NCI-H345 treated with DMSO at 0.1 percent for 48 hours (cell line): ENCODE data around the gene CD81.
A peak's percentile ranks its signal among the peaks of the same experiment; 100 is the strongest.

Experiments used
- DNase-seq: peaks from one replicate; lab custom pipeline; 2025; ENCODE audit not compliant: unreplicated experiment; lab: John Stamatoyannopoulos, UW

Gene CD81

DNA sequence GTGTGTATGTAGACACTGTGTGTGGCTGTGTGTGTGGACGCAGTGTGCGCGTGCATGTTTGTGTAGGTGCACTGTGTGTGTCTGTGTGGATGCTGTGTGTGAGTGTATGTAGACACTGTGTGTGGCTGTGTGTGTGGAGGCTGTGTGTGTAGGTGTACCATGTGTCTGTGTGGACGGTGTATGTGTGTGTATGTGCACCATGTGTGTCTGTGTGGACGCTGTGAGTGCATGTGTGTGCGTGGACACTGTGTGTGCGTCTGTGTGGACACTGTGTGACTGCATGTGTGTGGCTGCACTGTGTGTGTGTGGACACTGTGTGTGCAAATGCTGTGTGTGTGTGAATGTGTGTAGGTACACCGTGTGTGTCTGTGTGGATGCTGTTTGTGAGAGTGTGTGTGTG lies 56.9 kb downstream of the CD81 start:
- no peak for DNase-seq

DNA sequence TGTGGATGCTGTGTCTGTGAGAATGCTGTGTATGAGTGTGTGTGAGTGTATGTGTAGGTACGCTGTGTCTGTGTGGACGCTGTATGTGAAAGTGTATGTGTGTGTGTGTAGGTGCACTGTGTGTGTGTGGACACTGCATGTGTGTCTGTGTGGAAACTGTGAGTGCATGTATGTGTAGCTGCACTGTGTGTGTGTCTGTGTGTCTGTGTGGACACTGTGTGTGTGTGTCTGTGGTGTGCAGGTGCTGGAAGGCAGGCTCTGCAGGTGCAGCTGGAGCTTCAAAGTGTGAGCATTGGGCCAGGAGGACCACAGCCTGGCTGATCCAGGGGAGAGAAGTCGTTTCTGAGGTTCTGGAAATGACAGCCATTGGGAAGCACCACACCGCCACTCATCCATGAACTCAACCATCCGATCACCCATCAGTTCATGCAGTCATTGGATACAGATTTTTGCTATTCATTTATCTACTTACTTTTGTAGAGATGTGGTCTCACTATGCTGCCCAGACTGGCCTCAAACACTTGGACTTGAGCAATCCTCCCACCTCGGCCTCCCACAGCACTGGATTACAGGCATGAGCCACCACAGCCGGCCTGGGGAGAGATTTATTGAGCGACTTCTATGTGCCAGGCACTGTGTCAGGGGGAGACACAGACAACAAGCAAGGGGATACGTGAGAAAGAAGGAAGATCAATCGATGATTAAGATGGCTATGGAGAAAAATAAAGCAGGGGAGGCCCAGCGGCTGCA lies 57.6 kb downstream of the CD81 start:
- no peak for DNase-seq

DNA sequence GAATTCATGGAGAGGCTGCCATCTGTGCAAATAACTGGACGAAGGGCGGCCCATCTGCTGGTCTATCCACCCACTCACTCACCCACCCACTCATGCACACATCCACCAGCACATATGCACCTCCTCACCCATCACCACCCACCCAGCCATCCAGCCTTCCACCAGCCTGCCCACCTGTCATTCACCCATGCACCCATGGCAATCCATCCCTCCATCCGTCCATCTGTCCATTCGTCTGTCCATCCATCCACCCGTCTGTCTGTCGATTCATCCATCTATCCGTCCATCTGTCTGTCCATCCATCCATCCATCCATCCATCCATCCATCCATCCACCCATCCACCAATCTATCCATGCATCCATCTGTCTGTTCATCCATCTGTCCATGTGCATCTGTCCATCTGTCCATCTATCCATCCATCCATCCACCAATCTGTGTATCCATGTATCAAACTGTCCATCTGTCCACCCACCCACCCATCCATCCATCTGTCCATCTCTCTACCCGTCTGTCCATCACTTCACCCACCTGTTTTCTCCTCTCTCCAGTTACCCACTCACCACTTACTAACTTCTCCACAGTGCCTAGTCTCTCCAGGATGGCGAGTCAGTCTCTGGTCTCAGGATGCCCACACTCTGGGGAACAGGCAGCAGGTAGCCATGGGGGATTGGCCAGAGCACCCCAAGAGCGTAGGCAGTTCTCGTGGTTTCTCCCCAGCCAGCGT lies 58.3 kb downstream of the CD81 start:
- no peak for DNase-seq

DNA sequence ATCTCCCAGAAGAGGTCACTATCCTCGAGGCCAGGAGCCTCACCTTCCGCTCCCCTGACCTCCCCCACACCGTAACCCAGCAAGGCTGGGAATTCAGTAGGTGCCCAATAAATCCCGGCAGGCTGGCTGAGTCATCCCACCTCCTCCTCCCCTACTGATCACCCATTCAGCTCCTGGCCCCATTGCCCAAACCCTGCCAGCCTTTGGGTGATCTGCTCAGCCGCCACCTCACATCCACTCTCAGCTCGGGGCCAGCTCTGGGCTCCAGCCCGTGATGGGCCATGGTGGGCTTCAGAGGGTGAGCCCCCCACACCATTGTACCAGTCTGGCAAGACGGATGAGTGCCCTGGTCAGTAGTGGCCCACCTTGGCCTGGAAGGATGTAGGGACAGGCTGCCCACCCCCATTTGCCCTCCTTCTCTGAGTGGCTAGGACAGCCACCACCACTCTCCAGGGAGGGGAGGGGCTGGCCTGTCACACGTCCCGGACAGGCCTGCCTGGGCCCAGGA lies 59.0 kb downstream of the CD81 start:
- DNase-seq, result no peak

DNA sequence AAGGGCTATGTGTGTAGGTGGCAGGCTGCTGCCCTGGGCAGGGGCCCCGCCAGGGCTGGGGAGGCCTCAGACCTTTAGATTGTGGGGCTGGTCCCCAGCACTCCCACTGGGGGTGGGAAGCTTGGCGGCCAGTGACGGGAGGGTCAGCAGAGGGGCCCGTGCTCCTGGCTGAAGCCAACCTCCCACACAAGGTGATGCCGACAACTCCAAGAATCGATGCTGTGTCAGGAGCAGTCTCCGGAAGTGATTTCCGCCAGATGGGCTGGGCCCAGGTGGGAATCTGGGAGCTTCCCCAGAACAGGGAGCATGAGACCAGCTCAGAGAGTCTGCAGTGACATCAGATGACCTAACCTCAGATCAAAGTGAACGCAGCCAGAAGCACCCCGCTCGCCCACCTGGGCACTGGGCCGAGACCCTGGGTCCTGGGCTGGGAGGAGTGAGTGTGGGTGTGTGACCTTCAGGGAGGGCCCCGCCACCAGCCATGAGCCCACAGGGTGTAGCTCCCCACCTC lies 59.5 kb downstream of the CD81 start:
- DNase-seq, result no peak

DNA sequence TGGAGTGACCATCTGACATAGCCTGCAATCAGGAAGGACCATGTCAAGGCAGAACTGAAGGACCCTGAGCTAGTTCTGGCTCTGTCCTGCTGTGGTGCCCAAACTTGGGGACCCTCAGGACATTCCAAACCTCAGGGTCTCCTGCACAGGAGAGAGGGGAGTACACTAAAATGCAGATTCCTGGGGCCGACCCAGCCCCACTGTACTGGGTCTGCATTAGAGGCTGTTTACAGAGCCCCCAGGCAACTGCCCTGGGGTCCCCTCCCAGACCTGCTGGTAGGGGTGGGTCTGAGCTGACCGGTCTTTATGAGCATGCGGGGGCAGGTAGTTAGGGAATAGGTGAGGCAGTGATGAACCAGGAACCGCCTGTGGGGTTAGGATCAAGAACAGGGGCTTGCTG lies 60.4 kb downstream of the CD81 start:
- DNase-seq, result no peak

DNA sequence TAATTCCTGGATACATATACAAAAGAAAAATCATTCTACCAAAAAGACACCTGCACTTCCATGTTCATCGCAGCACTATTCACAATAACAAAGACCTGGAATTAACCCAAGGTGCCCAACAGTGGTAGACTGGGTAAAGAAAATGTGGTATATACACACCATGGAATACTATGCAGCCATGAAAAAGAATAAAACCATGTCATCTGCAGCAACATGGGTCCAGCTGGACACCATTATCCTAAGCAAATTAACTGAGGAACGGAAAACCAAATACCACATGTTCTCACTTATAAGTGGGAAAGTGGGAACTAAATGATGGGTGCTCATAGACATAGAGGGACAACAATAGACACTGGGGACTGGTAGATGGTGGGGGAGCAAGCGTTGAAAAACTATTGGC lies 62.7 kb downstream of the CD81 start:
- no peak for DNase-seq

DNA sequence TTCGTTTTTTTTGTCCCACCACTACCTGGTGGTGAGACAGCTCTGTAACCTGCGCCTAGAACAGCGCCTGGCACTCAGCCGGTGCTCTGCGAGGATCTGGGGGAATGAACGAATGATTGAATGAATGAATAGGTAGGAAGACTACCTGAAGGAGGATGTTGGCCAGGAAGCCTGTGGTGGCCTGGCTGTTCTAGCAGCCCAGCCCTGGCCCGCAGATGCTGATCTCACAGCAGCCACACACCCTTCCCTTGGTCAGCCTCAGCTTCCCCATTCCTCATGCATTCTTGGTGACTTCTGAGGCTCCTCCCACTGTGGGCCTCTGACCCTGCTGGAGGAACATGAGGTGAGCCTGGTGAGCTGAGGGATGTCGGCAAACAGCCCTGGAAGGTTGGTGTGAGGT lies 63.5 kb downstream of the CD81 start:
- no peak for DNase-seq

DNA sequence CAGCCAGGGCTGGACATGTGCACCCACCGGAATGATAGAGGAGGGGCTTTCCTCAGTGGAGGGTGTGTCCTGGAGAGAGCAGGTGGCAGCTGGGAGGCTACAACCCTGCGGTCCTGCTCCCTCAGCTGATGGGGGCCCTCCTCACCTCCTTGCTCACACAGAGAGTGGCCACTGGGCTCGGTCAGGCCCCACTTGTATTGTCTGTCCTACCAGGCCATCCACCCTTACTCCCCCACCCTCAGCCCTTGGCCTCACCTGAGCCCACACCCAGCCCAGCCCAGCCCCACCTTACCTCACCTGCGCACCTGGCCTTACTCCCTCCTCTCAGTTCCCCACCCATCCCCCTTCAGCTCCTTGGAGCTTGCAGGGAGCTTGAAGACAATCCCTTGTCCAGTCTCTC lies 64.1 kb downstream of the CD81 start:
- DNase-seq, result no peak

DNA sequence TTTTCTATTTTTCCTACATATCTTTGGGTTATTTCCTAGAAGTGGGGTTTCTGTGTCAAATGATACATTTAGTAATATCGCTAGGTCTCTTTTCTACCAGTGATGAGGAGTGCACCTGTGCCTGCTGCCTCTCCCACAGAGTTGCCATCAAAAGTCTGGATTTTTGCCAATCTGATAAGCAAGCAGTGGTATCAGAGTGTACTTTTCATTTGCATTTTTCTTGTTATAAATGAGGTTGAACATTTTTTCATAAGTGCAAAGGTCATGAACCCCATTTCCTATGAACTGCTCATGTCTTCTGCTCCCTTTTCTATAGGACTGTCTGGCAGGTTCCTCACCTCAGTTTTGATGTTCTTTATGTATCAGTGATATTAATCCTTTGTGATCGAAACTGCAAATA lies 65.5 kb downstream of the CD81 start:
- no peak for DNase-seq

DNA sequence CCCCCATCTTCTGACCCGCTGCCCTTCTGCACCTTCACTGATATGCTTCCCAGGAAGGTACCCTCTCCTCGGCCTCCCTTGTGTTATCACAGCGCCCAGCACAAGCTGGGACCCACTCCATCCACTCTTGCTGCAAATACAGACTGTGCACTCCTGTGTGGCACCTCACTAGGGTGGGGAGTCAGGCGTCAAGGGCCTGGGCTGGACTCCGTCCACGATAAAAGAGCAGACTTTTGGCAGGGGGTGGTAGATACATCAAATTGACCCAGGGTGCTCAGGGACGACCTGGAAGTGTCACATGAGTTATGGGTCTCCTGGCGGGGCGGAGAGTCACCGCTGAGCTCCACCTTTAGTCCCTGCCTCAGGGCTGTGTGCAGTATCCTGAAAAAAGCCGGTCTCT lies 66.3 kb downstream of the CD81 start:
- DNase-seq, result no peak

DNA sequence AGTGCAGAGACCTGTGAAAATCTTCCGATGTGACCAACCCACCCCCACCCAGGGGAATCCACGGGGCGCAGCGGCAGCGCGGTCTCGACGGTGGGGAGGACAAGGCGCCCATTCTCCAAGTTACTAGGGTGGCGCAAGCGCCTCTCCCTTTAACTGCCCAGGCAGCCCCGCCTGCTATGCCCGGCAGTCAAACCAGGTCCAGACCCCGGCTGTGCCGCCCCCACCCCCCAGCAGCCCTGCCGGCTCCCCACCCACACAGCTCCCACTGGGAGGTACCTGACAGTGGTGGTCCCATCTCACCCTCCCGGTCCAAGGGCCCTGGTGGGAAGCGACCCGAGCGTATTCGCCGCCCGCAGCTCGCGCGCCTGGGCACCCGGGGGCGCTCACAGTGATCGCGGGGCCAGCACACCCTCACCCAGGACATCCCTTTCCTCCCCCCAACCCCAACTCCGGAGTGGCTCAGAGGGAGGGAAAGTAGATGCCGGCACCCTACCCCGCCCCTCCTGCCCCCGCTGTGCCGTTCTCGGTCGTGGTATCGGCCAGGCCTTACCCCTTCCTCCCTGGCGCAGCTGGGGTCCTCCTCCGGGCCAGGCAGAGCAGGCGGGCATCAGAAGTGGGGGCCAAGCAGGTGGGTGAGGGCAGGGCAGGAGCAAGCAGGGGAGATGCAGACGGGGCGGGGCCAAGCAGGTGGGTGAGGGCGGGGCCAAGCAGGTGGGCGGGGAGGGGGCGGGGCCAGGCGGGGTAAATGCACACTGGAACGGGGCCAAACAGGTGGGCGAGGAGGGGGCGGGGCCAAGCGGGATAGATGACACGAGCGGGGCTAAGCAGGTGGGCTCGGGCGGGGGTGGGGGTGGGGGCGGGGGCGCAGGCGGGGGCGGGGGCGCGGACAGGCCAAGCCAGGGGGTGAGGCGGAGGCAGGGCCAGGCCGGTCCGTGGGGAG lies 67.0 kb downstream of the CD81 start, which contains the start of gene TRPM5:
Gene TRPM5 (minus strand): TSS at position 634 of the 940 bp plus-strand sequence. CDS start 21,478 bp downstream, outside the sequence.
- DNase-seq, result no peak

DNA sequence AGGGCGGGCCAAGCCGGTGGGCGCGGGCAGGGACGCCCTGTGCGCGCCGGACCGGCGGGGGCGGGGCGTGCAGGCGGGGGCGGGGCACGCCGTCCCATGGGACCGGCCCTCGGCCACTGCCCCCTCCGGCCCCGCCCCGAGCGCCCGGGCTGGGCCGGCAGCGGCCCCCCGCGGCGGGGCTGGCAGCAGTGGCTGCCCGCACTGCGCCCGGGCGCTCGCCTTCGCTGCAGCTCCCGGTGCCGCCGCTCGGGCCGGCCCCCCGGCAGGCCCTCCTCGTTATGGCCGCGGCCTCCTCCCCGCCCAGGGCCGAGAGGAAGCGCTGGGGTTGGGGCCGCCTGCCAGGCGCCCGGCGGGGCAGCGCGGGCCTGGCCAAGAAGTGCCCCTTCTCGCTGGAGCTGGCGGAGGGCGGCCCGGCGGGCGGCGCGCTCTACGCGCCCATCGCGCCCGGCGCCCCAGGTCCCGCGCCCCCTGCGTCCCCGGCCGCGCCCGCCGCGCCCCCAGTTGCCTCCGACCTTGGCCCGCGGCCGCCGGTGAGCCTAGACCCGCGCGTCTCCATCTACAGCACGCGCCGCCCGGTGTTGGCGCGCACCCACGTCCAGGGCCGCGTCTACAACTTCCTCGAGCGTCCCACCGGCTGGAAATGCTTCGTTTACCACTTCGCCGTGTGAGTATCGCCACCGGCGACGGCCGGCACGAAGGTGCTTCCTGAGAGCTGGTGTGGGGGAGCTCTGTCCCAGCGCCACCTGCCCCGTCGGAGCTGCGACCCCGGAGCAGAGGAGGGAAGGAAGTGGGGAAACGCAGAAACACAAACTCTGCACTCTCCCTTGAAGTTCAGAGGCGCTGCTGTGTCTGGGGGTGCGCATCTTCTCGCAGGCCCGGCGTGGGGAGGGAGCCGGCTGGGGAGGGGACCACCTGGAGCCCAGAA lies 68.0 kb downstream of the CD81 start, which contains the start of gene KCNQ1:
Gene KCNQ1 (plus strand): TSS at position 188 of the 925 bp plus-strand sequence. CDS start 91 bp downstream, at position 279.
- DNase-seq, result peak; percentile 25

DNA sequence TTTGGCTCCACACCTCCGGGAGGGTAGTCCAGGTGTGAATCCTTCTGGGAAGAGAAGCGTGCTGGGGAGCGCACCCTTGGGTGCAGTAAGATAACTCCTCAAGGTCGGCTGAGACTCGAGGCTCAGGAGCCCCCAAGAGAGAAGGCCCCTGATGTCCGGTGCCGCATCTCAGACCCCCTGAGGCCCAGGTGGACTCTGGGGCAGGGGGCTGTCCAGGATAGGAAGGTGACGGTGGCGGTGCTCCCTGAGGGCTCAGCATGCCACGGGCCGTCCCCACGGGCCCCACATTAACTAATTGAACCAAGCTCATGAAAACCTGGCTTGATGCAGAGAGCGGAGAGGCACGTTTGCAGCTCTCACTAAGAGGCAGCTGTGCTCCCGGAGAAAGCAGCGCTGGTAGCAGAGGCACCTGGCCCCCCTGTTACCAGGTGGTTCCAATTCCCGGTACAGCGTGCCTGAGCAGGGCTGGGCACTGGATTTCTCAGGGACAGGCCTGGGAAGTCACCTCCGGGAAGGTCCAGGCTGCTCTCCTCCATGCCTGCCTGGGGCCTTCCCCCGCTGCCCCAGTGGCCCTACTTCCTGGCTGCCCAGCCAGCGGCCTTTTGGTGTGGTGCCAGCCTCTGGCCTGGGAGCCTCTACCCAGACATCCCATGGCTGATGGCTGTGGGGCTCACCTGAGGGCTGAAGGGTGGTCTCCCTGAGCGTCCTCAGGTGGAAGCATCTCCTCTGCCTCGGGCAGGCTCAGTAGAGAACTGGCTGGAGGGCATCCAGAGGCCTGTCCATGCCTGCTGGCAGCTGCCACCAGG lies 68.8 kb downstream of the CD81 start:
- no peak for DNase-seq

DNA sequence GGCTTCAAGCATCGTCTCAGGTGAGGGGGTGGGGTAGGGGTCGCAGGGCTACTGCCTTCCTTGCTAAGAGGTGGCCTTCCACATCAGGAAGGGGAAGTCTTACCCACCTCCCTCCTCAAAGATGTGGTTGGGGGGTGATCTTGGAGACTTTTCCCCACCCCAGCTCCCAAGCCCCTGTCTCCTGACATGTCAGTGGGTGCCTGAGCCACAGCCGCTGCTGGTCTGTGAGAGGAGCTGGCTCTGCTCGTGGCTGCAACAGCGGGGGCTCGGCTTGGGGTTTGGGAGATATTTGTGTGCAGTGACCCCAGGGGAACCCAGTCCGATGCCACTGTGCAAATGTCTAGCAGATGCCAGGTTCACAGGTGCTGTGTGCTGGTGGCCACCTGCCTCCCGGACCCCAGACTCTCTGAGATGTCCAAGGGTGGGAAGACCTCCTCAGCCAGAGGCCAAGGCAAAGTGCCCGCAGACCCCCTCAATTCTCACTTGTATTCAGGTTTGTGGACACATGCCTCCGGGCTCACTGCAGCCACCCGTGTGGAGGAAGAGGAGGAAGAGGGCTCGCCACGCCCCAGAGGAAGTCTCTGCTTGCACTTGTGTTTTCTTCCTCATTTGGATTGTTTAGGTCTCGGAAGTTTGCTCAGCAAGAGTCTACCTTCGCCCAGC lies 69.6 kb downstream of the CD81 start:
- no peak for DNase-seq
